OCI-LY7 (cell line): Measurements from ENCODE around the gene CATSPERZ. TPM values are rescaled to one million over a fixed set of nuclear protein-coding genes. Genes with fewer than 3 reads are reported as not detected.

Experiments
- BruUV-seq: library from RNA; stranded (reverse); fragments of 400-500 nt; replicated peaks from 2 replicates; lab custom pipeline; 2021; lab: Mats Ljungman, UMichigan
- CTCF ChIA-PET: fragments of 300-600 bp; sonication (Branson Sonifier 250); formaldehyde crosslinking; loops from one replicate; lab custom pipeline; 2022; ENCODE audit warnings: antibody characterized with exemption; ENCODE audit not compliant: unreplicated experiment; lab: Charles Lee
- POLR2A ChIA-PET: fragments of 300-600 bp; sonication (Branson Sonifier 250); formaldehyde crosslinking; loops from one replicate; lab custom pipeline; 2022; ENCODE audit warnings: antibody characterized with exemption; lab: Charles Lee
- DNase-seq: peaks from one replicate; pipeline ENCODE4 v3.0.0-alpha.2; 2015; ENCODE audit warnings: low spot score
- H2AFZ ChIP-seq: fragments of 200-600 bp; sonication (generic), shearing (Covaris generic); 2 replicates; pipeline ENCODE4 v1.6.1; 2014; ENCODE audit warnings: mild to moderate bottlenecking, antibody characterized with exemption, low read length, moderate library complexity
- H3K27ac ChIP-seq: fragments of 200-600 bp; sonication (generic); 2 replicates; pipeline ENCODE4 v1.5.1; 2014; ENCODE audit warnings: mixed run types, low read depth, mild to moderate bottlenecking, moderate library complexity, low read length, inconsistent platforms; ENCODE audit not compliant: poor library complexity, severe bottlenecking
- H3K36me3 ChIP-seq: fragments of 200-600 bp; sonication (generic); 2 replicates; pipeline ENCODE4 v1.6.1; 2014; ENCODE audit warnings: mild to moderate bottlenecking, antibody characterized with exemption, low read length, moderate library complexity, mixed read lengths; ENCODE audit not compliant: insufficient read depth
- H3K4me1 ChIP-seq: fragments of 200-600 bp; sonication (generic); 2 replicates; pipeline ENCODE4 v1.5.1; 2014; ENCODE audit warnings: mild to moderate bottlenecking, low read length; ENCODE audit not compliant: insufficient read depth, poor library complexity, severe bottlenecking
- H3K4me2 ChIP-seq: fragments of 200-600 bp; sonication (generic); 2 replicates; pipeline ENCODE4 v1.6.1; 2014; ENCODE audit warnings: mild to moderate bottlenecking, low read length
- H3K4me3 ChIP-seq: fragments of 200-600 bp; sonication (generic); 2 replicates; pipeline ENCODE4 v1.5.1; 2014; ENCODE audit warnings: mild to moderate bottlenecking, low read depth, low read length; ENCODE audit not compliant: poor library complexity, severe bottlenecking
- H3K79me2 ChIP-seq: fragments of 200-600 bp; sonication (generic); 2 replicates; pipeline ENCODE4 v1.6.1; 2016; ENCODE audit warnings: low read depth, mild to moderate bottlenecking, low read length, moderate library complexity, mixed read lengths; ENCODE audit not compliant: insufficient read depth
- H3K9me2 ChIP-seq: fragments of 200-600 bp; sonication (generic); 2 replicates; pipeline ENCODE4 v1.6.1; 2016; ENCODE audit warnings: mild to moderate bottlenecking, low read length, mixed read lengths; ENCODE audit not compliant: insufficient read depth
- H3K9me3 ChIP-seq: fragments of 200-600 bp; sonication (generic); 2 replicates; pipeline ENCODE4 v1.6.1; 2014; ENCODE audit warnings: mild to moderate bottlenecking, mixed run types, low read length, mixed read lengths
- H4K20me1 ChIP-seq: fragments of 200-600 bp; sonication (generic); 2 replicates; pipeline ENCODE4 v1.6.1; 2014; ENCODE audit warnings: mild to moderate bottlenecking, antibody characterized with exemption, low read length, moderate library complexity, mixed read lengths; ENCODE audit not compliant: insufficient read depth
- CTCF ChIP-seq: fragments of 200-600 bp; sonication (generic); conservative IDR thresholded peaks from 2 replicates; pipeline ENCODE4 v1.5.1; 2014; ENCODE audit warnings: mild to moderate bottlenecking, antibody characterized with exemption, low read length, moderate library complexity, mixed read lengths
- EZH2phosphoT487 ChIP-seq: fragments of 200-600 bp; sonication (generic); IDR thresholded peaks from 2 replicates; pipeline ENCODE4 v1.6.1; 2018; ENCODE audit warnings: low read depth, borderline replicate concordance, mild to moderate bottlenecking, mixed run types, antibody characterized with exemption, low read length, moderate library complexity, mixed read lengths
- intact Hi-C: fragments of 100-400 bp; cut with micrococcal nuclease; formaldehyde crosslinking; loops from one replicate; pipeline ENCODE4 v1.10.0; 2022; ENCODE audit not compliant: unreplicated experiment
- total RNA-seq, 2 experiments: library from RNA; depleted of rRNA in 1 of 2; stranded (reverse); fragments of >200 nt in 1 of 2; shearing (Covaris generic) in 1 of 2; gene quantifications; 2 replicates each; pipeline ENCODE4 v1.2.3, GENCODE V29; 2014 to 2022

CATSPERZ gene
- total RNA-seq, 2 experiments from 2014 or later = 0.38 TPM; not detected in 1

DNA sequence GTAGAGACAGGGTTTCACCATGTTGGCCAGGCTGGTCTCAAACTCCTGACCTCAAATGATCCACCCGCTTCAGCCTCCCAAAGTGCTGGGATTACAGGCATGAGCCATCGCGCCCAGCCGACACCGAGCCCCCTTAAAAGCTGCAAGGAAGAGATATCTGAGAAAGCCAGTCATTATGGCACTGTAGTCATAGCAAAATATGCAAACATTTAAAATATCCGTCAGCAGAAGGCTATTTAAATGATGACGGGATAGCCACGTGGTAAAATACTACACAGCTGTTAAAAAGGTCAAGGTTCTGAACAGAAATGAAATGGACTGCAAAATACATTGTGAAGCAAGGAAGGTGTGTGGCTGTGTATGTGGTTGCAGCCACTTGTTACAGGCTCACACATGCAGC, 33.4 kb downstream of the CATSPERZ start:
- Histone ChIP-seq H3K36me3 (peaks cover 21% of the 10 kb centered on the region), H2AFZ (no peak overlapping the region), H3K4me1 (peaks cover 41% of the 10 kb centered on the region), H3K4me2 (no peak overlapping the region), H3K9me3 (no peaks in the 10 kb centered on the region), H3K79me2 (no peaks in the 10 kb centered on the region; the same call in 1 of the 2 replicates), H3K4me3 (no peak overlapping the region), H3K9me2 (no peaks in the 10 kb centered on the region), H4K20me1 (no peaks in the 10 kb centered on the region), H3K27ac (no peak overlapping the region)
- DNase-seq = no peak
- TF ChIP-seq EZH2phosphoT487 (no peak), CTCF (no peak)
- ChIA-PET CTCF (no interaction called here), POLR2A (interaction anchor here (0.8 kb wide), 1 partner anchor 16 kb away, joined by 3 read pairs; the partner anchor contains the start of gene PRDX5)
- intact Hi-C loops = no loop called here
- no TSS peak for BruUV-seq

DNA sequence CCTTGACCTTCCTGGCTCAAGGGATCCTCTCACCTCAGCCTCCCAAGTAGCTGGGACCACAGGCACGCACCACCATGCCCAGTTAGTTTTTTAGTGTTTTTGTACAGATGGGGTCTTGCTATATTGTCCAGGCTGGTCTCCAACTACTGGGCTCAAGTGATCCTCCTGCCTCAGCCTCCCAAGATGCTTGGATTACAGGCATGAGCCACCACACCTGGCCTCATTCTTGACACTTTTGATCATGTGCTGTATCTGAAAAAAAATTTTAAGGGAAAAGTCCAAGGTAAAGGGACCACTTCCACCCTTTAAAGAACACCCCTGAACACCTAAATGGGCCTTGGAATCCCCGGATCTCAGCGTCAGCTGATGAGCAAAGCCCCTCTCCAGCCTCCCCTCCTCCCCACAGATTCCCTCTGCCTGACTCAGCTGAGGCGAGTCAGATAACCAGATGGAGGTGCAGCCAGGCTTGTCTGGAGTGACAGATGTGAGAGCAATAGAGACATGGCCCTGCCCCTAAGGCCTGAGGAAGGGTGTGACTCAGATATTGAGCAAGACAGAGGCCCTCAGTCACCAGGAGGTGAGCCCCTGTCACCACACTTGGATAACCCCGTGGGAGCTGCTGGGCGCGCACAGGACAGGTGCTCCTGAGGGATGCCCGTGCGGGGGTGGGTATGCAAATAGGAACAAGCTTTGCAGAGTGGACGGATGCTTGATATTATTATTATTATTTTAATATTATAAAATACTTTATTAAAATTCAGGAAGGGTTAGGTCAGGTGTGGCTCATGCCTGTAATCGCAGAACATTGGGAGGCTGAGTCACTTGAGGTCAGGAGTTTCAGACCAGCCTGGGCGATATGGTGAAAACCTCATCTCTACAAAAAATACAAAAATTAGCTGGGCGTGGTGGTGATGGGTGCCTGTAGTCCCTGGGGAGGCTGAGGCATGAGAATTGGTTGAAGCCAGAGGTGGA, 34.9 kb downstream of the CATSPERZ start:
- peak; percentile 83 for DNase-seq
- Histone ChIP-seq H3K9me2 (no peaks in the 10 kb centered on the region), H3K79me2 (peaks cover 10% of the 10 kb centered on the region; the same call in 1 of the 2 replicates), H3K9me3 (no peaks in the 10 kb centered on the region), H2AFZ (no peak overlapping the region), H4K20me1 (no peaks in the 10 kb centered on the region), H3K36me3 (peaks cover 21% of the 10 kb centered on the region), H3K27ac (peak overlapping the region; percentile 29), H3K4me3 (no peak overlapping the region), H3K4me1 (peaks cover 50% of the 10 kb centered on the region), H3K4me2 (peak overlapping the region; percentile 58; the same call in 1 of the 2 replicates)
- intact Hi-C loops = loop anchor here (1.0 kb wide), 1 partner anchor 18 kb away; the partner anchor contains the start of gene TRMT112
- no TSS peak for BruUV-seq
- POLR2A ChIA-PET = interaction anchor here (0.6 to 2.1 kb wide), 2 partner anchors 17 to 106 kb away, joined by 4 to 14 read pairs; partner anchors contain the start of genes PRDX5 and TRMT112
- TF ChIP-seq EZH2phosphoT487 (no peak), CTCF (no peak)
- CTCF ChIA-PET = no interaction called here
